GM12878 (cell line): Measurements from ENCODE around the gene ERC2. TPM values are rescaled to one million over a fixed set of nuclear protein-coding genes. Genes with fewer than 3 reads are reported as not detected.

Experiments used
- BACH1 ChIP-seq: fragments of 450-650 bp; IDR thresholded peaks from 2 replicates; pipeline ENCODE4 v1.6.1; 2017; ENCODE audit warnings: mild to moderate bottlenecking, borderline replicate concordance
- FOXM1 ChIP-seq: IDR thresholded peaks from 2 replicates; pipeline ENCODE4 v1.6.1; 2012; ENCODE audit warnings: low read depth, mild to moderate bottlenecking, inconsistent platforms, low read length, moderate library complexity
- JUND ChIP-seq: IDR thresholded peaks from 2 replicates; pipeline ENCODE4 v1.6.1; 2012; ENCODE audit warnings: low read depth, mild to moderate bottlenecking, low read length, improper control_type of control experiment, moderate library complexity
- PML ChIP-seq: IDR thresholded peaks from 2 replicates; pipeline ENCODE4 v1.6.1; 2012; ENCODE audit warnings: low read length, inconsistent platforms
- SMAD5 ChIP-seq: IDR thresholded peaks from 2 replicates; pipeline ENCODE4 v1.6.1; 2016; ENCODE audit warnings: antibody characterized with exemption, low read depth
- SMARCA5 ChIP-seq: fragments of 450-650 bp; IDR thresholded peaks from 2 replicates; pipeline ENCODE4 v1.6.1; 2017; ENCODE audit warnings: mild to moderate bottlenecking
- polyA plus RNA-seq, 11 experiments: library from polyadenylated mRNA; depleted of rRNA in 4 of 11; unstranded in 6 of 11; stranded (reverse) in 5 of 11; fragments of >200 nt; fragmentation: Nextera tagmentation in 4 of 11; fragmentation: Illumina TruSeq in 1 of 11; extraction: Ambion mirVana in 4 of 11; extraction: Trizol in 1 of 11; gene quantifications; 1 replicate in 1 of 11; 2 replicates in 10 of 11; pipeline versions ENCODE4 v1.2.1 to v1.2.3, GENCODE V29; 2011 to 2016; ENCODE audit warnings: inconsistent platforms in 2 of 11, missing spikeins in 2 of 11, low read depth in 1 of 11
- total RNA-seq, 4 experiments: library from RNA; depleted of rRNA in 3 of 4; stranded (reverse); fragments of >200 nt in 3 of 4; fragmentation: Illumina TruSeq in 1 of 4; extraction: Trizol in 1 of 4; gene quantifications; 2 replicates each; pipeline versions ENCODE4 v1.2.1 to v1.2.3, GENCODE V29; 2013 to 2021
- TF ChIP-seq, protein P1 (sequence below): fragments of 450-650 bp; formaldehyde crosslinking; IDR thresholded peaks from 2 replicates; pipeline ENCODE4 v1.4.0; 2020; ENCODE audit warnings: mild to moderate bottlenecking, moderate library complexity
- TF ChIP-seq, protein P2 (sequence below): IDR thresholded peaks from 2 replicates; pipeline ENCODE4 v1.6.1; 2011; ENCODE audit warnings: low read depth, mild to moderate bottlenecking, low read length, moderate library complexity, borderline replicate concordance; ENCODE audit errors: extremely low read depth
- TF ChIP-seq, protein P3 (sequence below): IDR thresholded peaks from 2 replicates; pipeline ENCODE4 v1.6.1; 2012; ENCODE audit warnings: low read depth, low read length, improper control_type of control experiment
- TF ChIP-seq, protein P4 (sequence below): IDR thresholded peaks from 2 replicates; pipeline ENCODE4 v1.6.1; 2011; ENCODE audit warnings: mild to moderate bottlenecking, low read depth, low read length, moderate library complexity; ENCODE audit not compliant: insufficient replicate concordance
- TF ChIP-seq, protein P5 (sequence below): fragments of 450-650 bp; IDR thresholded peaks from 2 replicates; pipeline ENCODE4 v1.6.1; 2017; ENCODE audit warnings: antibody characterized with exemption, mild to moderate bottlenecking, moderate library complexity
- TF ChIP-seq, protein P6 (sequence below): fragments of 450-650 bp; IDR thresholded peaks from 2 replicates; pipeline ENCODE4 v1.6.1; 2017; ENCODE audit warnings: mild to moderate bottlenecking, low read depth, inconsistent platforms; ENCODE audit not compliant: poor library complexity, severe bottlenecking

The ERC2 gene
- total and polyA plus RNA-seq, 10 of the 15 experiments (the other 5 are each of a cell fraction or from before 2014, with no cell fraction given) = 0.06 to 1.4 (median 0.12) TPM; not detected in 3

DNA sequence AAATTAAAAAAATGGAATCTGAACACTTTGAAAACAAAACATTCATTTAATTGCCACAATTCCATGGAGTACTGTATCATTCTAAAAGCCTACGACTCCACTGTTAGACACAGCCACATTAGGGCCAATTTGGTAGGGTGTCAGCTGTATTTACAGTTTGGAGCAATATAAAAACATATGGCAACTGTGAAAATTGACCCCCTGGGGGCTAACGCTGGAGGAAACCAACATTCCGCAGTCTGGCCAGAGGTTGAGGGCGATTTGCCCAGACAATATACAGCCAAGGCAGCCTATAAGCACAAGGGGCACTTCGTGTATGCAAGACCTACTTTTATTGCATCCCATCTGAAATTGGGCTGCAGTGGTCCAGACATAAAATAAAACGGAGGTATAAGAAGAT is 504.7 kb downstream of the ERC2 start (continued):
- TF ChIP-seq, protein P1, sequence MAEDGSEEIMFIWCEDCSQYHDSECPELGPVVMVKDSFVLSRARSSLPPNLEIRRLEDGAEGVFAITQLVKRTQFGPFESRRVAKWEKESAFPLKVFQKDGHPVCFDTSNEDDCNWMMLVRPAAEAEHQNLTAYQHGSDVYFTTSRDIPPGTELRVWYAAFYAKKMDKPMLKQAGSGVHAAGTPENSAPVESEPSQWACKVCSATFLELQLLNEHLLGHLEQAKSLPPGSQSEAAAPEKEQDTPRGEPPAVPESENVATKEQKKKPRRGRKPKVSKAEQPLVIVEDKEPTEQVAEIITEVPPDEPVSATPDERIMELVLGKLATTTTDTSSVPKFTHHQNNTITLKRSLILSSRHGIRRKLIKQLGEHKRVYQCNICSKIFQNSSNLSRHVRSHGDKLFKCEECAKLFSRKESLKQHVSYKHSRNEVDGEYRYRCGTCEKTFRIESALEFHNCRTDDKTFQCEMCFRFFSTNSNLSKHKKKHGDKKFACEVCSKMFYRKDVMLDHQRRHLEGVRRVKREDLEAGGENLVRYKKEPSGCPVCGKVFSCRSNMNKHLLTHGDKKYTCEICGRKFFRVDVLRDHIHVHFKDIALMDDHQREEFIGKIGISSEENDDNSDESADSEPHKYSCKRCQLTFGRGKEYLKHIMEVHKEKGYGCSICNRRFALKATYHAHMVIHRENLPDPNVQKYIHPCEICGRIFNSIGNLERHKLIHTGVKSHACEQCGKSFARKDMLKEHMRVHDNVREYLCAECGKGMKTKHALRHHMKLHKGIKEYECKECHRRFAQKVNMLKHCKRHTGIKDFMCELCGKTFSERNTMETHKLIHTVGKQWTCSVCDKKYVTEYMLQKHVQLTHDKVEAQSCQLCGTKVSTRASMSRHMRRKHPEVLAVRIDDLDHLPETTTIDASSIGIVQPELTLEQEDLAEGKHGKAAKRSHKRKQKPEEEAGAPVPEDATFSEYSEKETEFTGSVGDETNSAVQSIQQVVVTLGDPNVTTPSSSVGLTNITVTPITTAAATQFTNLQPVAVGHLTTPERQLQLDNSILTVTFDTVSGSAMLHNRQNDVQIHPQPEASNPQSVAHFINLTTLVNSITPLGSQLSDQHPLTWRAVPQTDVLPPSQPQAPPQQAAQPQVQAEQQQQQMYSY (CRISPR knock-in tag) = no peak
- TF ChIP-seq, protein P2, sequence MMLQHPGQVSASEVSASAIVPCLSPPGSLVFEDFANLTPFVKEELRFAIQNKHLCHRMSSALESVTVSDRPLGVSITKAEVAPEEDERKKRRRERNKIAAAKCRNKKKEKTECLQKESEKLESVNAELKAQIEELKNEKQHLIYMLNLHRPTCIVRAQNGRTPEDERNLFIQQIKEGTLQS = no peak
- TF ChIP-seq, protein P3, sequence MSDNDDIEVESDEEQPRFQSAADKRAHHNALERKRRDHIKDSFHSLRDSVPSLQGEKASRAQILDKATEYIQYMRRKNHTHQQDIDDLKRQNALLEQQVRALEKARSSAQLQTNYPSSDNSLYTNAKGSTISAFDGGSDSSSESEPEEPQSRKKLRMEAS = no peak
- TF ChIP-seq, protein P4, sequence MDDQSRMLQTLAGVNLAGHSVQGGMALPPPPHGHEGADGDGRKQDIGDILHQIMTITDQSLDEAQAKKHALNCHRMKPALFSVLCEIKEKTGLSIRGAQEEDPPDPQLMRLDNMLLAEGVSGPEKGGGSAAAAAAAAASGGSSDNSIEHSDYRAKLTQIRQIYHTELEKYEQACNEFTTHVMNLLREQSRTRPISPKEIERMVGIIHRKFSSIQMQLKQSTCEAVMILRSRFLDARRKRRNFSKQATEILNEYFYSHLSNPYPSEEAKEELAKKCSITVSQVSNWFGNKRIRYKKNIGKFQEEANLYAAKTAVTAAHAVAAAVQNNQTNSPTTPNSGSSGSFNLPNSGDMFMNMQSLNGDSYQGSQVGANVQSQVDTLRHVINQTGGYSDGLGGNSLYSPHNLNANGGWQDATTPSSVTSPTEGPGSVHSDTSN = no peak
- TF ChIP-seq BACH1 (no peak), JUND (no peak), SMARCA5 (no peak), SMAD5 (no peak), FOXM1 (no peak), PML (no peak)
- TF ChIP-seq, protein P5, sequence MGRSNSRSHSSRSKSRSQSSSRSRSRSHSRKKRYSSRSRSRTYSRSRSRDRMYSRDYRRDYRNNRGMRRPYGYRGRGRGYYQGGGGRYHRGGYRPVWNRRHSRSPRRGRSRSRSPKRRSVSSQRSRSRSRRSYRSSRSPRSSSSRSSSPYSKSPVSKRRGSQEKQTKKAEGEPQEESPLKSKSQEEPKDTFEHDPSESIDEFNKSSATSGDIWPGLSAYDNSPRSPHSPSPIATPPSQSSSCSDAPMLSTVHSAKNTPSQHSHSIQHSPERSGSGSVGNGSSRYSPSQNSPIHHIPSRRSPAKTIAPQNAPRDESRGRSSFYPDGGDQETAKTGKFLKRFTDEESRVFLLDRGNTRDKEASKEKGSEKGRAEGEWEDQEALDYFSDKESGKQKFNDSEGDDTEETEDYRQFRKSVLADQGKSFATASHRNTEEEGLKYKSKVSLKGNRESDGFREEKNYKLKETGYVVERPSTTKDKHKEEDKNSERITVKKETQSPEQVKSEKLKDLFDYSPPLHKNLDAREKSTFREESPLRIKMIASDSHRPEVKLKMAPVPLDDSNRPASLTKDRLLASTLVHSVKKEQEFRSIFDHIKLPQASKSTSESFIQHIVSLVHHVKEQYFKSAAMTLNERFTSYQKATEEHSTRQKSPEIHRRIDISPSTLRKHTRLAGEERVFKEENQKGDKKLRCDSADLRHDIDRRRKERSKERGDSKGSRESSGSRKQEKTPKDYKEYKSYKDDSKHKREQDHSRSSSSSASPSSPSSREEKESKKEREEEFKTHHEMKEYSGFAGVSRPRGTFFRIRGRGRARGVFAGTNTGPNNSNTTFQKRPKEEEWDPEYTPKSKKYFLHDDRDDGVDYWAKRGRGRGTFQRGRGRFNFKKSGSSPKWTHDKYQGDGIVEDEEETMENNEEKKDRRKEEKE = no peak
- TF ChIP-seq, protein P6, sequence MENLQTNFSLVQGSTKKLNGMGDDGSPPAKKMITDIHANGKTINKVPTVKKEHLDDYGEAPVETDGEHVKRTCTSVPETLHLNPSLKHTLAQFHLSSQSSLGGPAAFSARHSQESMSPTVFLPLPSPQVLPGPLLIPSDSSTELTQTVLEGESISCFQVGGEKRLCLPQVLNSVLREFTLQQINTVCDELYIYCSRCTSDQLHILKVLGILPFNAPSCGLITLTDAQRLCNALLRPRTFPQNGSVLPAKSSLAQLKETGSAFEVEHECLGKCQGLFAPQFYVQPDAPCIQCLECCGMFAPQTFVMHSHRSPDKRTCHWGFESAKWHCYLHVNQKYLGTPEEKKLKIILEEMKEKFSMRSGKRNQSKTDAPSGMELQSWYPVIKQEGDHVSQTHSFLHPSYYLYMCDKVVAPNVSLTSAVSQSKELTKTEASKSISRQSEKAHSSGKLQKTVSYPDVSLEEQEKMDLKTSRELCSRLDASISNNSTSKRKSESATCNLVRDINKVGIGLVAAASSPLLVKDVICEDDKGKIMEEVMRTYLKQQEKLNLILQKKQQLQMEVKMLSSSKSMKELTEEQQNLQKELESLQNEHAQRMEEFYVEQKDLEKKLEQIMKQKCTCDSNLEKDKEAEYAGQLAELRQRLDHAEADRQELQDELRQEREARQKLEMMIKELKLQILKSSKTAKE = no peak
